Mucosa of descending colon (tissue), 3 donors: Measurements from ENCODE around the gene ANTKMT. TPM values are rescaled to one million over a fixed set of nuclear protein-coding genes. Genes with fewer than 3 reads are reported as not detected.

ENCODE experiments used
- ATAC-seq: fragments of 200-7000 bp; cut with Tn5 transposase; one replicate; pipeline ENCODE4 v1.9.1; 2020; ENCODE audit warnings: mild to moderate bottlenecking, moderate library complexity
- DNase-seq, 3 donors: peaks; one replicate each; pipeline ENCODE4 v3.0.0-alpha.2; 2020
- H3K36me3 ChIP-seq: fragments of 200-600 bp; one replicate; pipeline ENCODE4 v1.8.0; 2021; ENCODE audit warnings: low read depth, mild to moderate bottlenecking
- H3K4me1 ChIP-seq: fragments of 200-600 bp; one replicate; pipeline ENCODE4 v1.8.0; 2021; ENCODE audit warnings: low read depth, mild to moderate bottlenecking
- H3K4me3 ChIP-seq: fragments of 200-600 bp; one replicate; pipeline ENCODE4 v1.8.0; 2021; ENCODE audit warnings: mild to moderate bottlenecking
- H3K9me3 ChIP-seq: fragments of 200-600 bp; one replicate; pipeline ENCODE4 v1.8.0; 2021; ENCODE audit warnings: mild to moderate bottlenecking
- intact Hi-C, 2 donors: fragments of 100-400 bp; cut with DNase I in 1 of 2; cut with micrococcal nuclease in 1 of 2; formaldehyde crosslinking; loops; one replicate each; pipeline versions ENCODE4 v1.11.0 to v1.11.1; 2022; cut with DNase I, micrococcal nuclease
- total RNA-seq, 3 donors: library from RNA; stranded (reverse); fragmentation: NEBNext Ultra II Directional in 2 of 3; extraction: Animal tissue kit (Norgen Biotek cat#: 25700) in 2 of 3; gene quantifications; one replicate each; pipeline versions ENCODE4 v1.2.1 to v1.2.4, GENCODE V29; 2021 to 2023
- TF ChIP-seq, protein P1 (sequence below): fragments of 200-600 bp; IDR thresholded peaks from one replicate; pipeline ENCODE4 v1.8.0; 2022; ENCODE audit warnings: antibody characterized with exemption, mild to moderate bottlenecking
- donor health status: DM: no; HTN: no; CAD: no; lungs with moderate emphysema.
- donor health status: DM: no; HTN: no; CAD: no.
- donor health status: DM: no; HTN: yes; CAD: no.

The ANTKMT gene
- total RNA-seq, 3 donors from 2014 or later: 36.2 to 39.9 (median 39.8) TPM

- intact Hi-C loops: loop anchor here in 1 of 2 donors (10.0 kb wide), 1 partner anchor 336 kb away; no protein-coding TSS in a partner anchor
- ATAC-seq (peak; percentile 19), DNase-seq (peak; percentile 75 to 81 (median 76))
- TF ChIP-seq, protein P1, sequence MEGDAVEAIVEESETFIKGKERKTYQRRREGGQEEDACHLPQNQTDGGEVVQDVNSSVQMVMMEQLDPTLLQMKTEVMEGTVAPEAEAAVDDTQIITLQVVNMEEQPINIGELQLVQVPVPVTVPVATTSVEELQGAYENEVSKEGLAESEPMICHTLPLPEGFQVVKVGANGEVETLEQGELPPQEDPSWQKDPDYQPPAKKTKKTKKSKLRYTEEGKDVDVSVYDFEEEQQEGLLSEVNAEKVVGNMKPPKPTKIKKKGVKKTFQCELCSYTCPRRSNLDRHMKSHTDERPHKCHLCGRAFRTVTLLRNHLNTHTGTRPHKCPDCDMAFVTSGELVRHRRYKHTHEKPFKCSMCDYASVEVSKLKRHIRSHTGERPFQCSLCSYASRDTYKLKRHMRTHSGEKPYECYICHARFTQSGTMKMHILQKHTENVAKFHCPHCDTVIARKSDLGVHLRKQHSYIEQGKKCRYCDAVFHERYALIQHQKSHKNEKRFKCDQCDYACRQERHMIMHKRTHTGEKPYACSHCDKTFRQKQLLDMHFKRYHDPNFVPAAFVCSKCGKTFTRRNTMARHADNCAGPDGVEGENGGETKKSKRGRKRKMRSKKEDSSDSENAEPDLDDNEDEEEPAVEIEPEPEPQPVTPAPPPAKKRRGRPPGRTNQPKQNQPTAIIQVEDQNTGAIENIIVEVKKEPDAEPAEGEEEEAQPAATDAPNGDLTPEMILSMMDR: no peak
- H3K36me3 ChIP-seq: no peaks in the 10 kb centered on the region
- H3K4me3 ChIP-seq: no peak overlapping the region
- H3K4me1 ChIP-seq: peaks cover 52% of the 10 kb centered on the region
- no peaks in the 10 kb centered on the region for H3K9me3 ChIP-seq
Observed at GRCh38 chr16:718922-719321, 2.0 kb upstream of the ANTKMT start.

GRCh38 chr16:719815-720446 is 1.0 kb upstream of the ANTKMT start:
- Histone ChIP-seq H3K36me3 (no peaks in the 10 kb centered on the region), H3K9me3 (no peaks in the 10 kb centered on the region), H3K4me1 (peaks cover 52% of the 10 kb centered on the region), H3K4me3 (peak overlapping the region; percentile 41)
- intact Hi-C loops: loop anchor here in 1 of 2 donors (10.0 kb wide), 1 partner anchor 335 kb away; no protein-coding TSS in a partner anchor
- DNase-seq (peak in 1 of 3 donors; percentile 51), ATAC-seq (peak; percentile 4)
- TF ChIP-seq, protein P1: no peak

GRCh38 chr16:720447-720989 is 428 bp upstream of the ANTKMT start:
- ATAC-seq (peak; percentile 29), DNase-seq (peak in 1 of 3 donors; percentile 58)
- TF ChIP-seq, protein P1: no peak
- intact Hi-C loops: no loop called here
- Histone ChIP-seq H3K9me3 (no peaks in the 10 kb centered on the region), H3K36me3 (no peaks in the 10 kb centered on the region), H3K4me3 (peak overlapping the region; percentile 41), H3K4me1 (peaks cover 49% of the 10 kb centered on the region)

DNA sequence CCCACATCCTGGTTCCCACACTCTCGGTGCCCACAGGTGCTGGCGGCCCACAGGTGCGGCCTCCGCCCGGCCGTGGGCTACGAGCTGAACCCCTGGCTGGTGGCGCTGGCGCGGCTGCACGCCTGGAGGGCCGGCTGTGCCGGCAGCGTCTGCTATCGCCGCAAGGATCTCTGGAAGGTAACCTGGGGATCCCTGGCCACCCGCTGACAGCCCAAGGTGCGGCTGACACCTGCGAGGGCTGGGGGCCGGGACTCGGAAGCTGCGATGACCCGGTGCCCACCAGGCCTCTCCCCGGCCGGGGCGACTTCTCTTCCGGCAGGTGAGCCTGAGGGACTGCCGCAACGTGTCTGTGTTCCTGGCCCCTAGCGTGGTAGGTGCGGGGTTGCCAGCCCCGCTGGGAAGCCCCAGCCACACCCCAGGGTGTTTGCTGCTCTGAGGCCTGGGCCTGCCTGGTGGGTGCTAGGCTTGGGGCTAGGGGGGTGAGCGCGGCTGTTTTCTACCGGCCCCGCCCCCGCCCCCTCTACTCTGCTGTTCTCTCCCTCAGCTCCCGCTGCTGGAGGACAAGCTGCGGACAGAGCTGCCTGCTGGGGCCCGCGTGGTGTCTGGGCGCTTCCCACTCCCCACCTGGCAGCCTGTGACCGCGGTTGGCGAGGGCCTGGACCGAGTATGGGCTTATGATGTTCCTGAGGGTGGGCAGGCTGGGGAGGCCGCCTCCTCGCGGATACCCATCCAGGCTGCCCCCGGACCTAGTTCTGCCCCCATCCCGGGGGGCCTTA is 1.0 kb downstream of the ANTKMT start:
- TF ChIP-seq, protein P1: no peak
- Histone ChIP-seq H3K9me3 (no peaks in the 10 kb centered on the region), H3K4me1 (peaks cover 44% of the 10 kb centered on the region), H3K4me3 (no peak overlapping the region), H3K36me3 (no peaks in the 10 kb centered on the region)
- DNase-seq (peak in 1 of 3 donors; percentile 68), ATAC-seq (no peak)
- intact Hi-C loops: no loop called here

DNA sequence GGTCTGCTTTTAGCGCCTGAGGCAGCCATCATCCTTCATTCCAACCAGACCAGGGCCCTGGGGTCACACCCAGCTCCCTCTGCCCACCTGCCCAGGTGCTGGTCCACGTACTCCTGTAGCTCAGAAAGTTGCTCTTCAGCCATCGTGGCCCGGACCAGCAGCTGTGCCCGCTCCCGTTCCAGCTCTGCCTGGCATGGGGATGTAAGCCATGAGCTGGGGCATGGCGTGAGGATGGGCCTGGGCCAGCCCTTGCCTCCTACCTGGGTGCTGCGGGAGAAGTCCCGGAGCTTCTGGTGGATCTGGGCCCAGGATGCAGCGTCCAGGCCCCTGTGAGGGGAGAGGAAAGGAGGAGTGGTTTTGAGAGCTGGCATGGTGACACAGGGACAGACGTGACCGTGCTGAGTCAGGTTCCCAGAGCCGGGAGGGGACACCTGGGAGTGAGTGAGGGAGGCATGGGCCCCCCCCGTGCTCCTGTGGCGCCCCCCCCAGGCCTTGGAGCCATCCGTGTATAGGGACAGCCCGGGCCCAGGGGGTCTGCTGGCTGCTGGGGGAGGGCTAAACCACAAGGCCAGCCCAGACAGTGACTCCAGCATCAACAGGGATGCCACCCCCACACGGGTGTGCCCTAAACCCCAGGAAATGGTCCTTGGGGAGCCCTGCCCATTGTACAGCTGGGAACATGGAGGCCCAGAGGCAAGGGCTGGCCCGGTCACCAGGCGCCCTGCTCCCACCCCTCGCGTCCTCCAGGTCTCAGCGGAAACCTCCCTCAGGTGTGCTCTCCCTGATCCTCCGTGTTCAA is 2.1 kb downstream of the ANTKMT start:
- DNase-seq: no peak
- no peak for ATAC-seq
- Histone ChIP-seq H3K4me1 (peaks cover 49% of the 10 kb centered on the region), H3K4me3 (no peak overlapping the region), H3K36me3 (no peaks in the 10 kb centered on the region), H3K9me3 (no peaks in the 10 kb centered on the region)
- TF ChIP-seq, protein P1: no peak
- intact Hi-C loops: no loop called here
